Prostate gland (tissue), 2 donors: ENCODE data around the gene TNNI2.

Experiments used
- POLR2AphosphoS5 ChIP-seq: sonication (generic); formaldehyde crosslinking; IDR thresholded peaks from one replicate; pipeline ENCODE4 v1.6.1; 2017; ENCODE audit warnings: antibody characterized with exemption
- TF ChIP-seq, protein P1 (sequence below), 4 experiments: fragments of 200-600 bp in 2 of 4; fragments of 450-650 bp in 2 of 4; sonication (generic) in 2 of 4; IDR thresholded peaks; 1 replicate in 3 of 4; 2 replicates in 1 of 4; pipeline ENCODE4 v1.5.1; 2016 to 2019; ENCODE audit warnings: antibody characterized with exemption in 4 of 4, mild to moderate bottlenecking in 2 of 4, moderate library complexity in 2 of 4

- TF ChIP-seq POLR2AphosphoS5, result no peak
- TF ChIP-seq, protein P1, sequence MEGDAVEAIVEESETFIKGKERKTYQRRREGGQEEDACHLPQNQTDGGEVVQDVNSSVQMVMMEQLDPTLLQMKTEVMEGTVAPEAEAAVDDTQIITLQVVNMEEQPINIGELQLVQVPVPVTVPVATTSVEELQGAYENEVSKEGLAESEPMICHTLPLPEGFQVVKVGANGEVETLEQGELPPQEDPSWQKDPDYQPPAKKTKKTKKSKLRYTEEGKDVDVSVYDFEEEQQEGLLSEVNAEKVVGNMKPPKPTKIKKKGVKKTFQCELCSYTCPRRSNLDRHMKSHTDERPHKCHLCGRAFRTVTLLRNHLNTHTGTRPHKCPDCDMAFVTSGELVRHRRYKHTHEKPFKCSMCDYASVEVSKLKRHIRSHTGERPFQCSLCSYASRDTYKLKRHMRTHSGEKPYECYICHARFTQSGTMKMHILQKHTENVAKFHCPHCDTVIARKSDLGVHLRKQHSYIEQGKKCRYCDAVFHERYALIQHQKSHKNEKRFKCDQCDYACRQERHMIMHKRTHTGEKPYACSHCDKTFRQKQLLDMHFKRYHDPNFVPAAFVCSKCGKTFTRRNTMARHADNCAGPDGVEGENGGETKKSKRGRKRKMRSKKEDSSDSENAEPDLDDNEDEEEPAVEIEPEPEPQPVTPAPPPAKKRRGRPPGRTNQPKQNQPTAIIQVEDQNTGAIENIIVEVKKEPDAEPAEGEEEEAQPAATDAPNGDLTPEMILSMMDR (IDR thresholded peaks at IDR 0.05), result no peak
Observed at GRCh38 chr11:1868056-1868635, 29.4 kb downstream of the TNNI2 start.
